A549 (cell line): ENCODE results near the gene TTC3. TPM values are rescaled to one million over a fixed set of nuclear protein-coding genes. Genes with fewer than 3 reads are reported as not detected.

ENCODE experiments used
- ATAC-seq, 2 experiments: fragments of 200-7000 bp in 1 of 2; fragments of >200 bp in 1 of 2; cut with Nextera tagmentation in 1 of 2; cut with Tn5 transposase in 1 of 2; 3 replicates each; pipeline versions ENCODE4 v1.8.0 to v1.9.1; 2018 to 2020; ENCODE audit warnings: mild to moderate bottlenecking in 1 of 2, moderate library complexity in 1 of 2
- CTCF ChIA-PET: fragments of 300-600 bp; sonication (Branson Sonifier 250); formaldehyde crosslinking; extraction: SDS; loops from one replicate; lab custom pipeline; 2021; ENCODE audit warnings: antibody characterized with exemption, inconsistent platforms; lab: Yijun Ruan, JAX
- POLR2A ChIA-PET: fragments of 350-600 bp; formaldehyde crosslinking; extraction: SDS; loops from one replicate; lab custom pipeline; 2021; ENCODE audit warnings: antibody characterized with exemption, inconsistent platforms; lab: Yijun Ruan, JAX
- DNase-seq, 2 experiments: peaks; one replicate each; pipeline versions ENCODE4 v3.0.0 to v3.0.0-alpha.2; 2011 to 2016; ENCODE audit warnings: low read depth in 1 of 2, low spot score in 1 of 2
- FAIRE-seq: peaks from 2 replicates; lab custom pipeline; 2011; peaks lifted over from hg19 to GRCh38; lab: Jason Lieb, UNC
- H3K27ac ChIP-seq, 2 experiments: fragments of >200 bp; sonication (Bioruptor Twin); formaldehyde crosslinking; 3 replicates each; pipeline ENCODE4 v1.5.1; 2016 to 2017
- H3K4me1 ChIP-seq: fragments of >200 bp; sonication (Bioruptor Twin); formaldehyde crosslinking; 3 replicates; pipeline ENCODE4 v1.6.1; 2016
- H3K4me2 ChIP-seq: fragments of >200 bp; sonication (Bioruptor Twin); formaldehyde crosslinking; 3 replicates; pipeline ENCODE4 v1.6.1; 2016
- H3K4me3 ChIP-seq: fragments of >200 bp; sonication (Bioruptor Twin); formaldehyde crosslinking; 3 replicates; pipeline ENCODE4 v1.5.1; 2016
- H3K9me3 ChIP-seq: fragments of >200 bp; sonication (Bioruptor Twin); formaldehyde crosslinking; 3 replicates; pipeline ENCODE4 v1.6.1; 2016
- BHLHE40 ChIP-seq: IDR thresholded peaks from 2 replicates; pipeline ENCODE4 v1.6.1; 2012; ENCODE audit warnings: low read depth, low read length, inconsistent platforms
- CBX2 ChIP-seq: fragments of 200-600 bp; sonication (generic); IDR thresholded peaks from 2 replicates; pipeline ENCODE4 v1.6.1; 2016; ENCODE audit warnings: low read depth, mild to moderate bottlenecking, borderline replicate concordance
- CBX8 ChIP-seq: fragments of 200-600 bp; sonication (generic); IDR thresholded peaks from 2 replicates; pipeline ENCODE4 v1.6.1; 2016
- CEBPB ChIP-seq, 2 experiments: fragments of >200 bp in 1 of 2; sonication (Bioruptor Twin) in 1 of 2; formaldehyde crosslinking in 1 of 2; IDR thresholded peaks; 2 replicates each; pipeline ENCODE4 v1.6.1; 2012 to 2016
- CHD4 ChIP-seq: fragments of 200-600 bp; sonication (generic); IDR thresholded peaks from 2 replicates; pipeline ENCODE4 v1.6.1; 2016; ENCODE audit warnings: antibody characterized with exemption, mild to moderate bottlenecking, borderline replicate concordance
- ELK1 ChIP-seq: fragments of 150-350 bp; IDR thresholded peaks from 2 replicates; pipeline ENCODE4 v1.6.1; 2014; ENCODE audit warnings: low read depth, mild to moderate bottlenecking, low read length
- EP300 ChIP-seq, 2 experiments: fragments of >200 bp; sonication (Bioruptor Twin); formaldehyde crosslinking; IDR thresholded peaks; 2 replicates in 1 of 2; 3 replicates in 1 of 2; pipeline ENCODE4 v1.6.1; 2016 to 2017
- FOSL2 ChIP-seq, 2 experiments: fragments of 450-650 bp in 1 of 2; fragments of >200 bp in 1 of 2; sonication (Bioruptor Twin) in 1 of 2; formaldehyde crosslinking; IDR thresholded peaks; 2 replicates each; pipeline versions ENCODE4 v1.5.0 to v1.6.1; 2016 to 2020; ENCODE audit warnings: mild to moderate bottlenecking in 1 of 2, moderate library complexity in 1 of 2
- FOXS1 ChIP-seq: fragments of 250-450 bp; sonication (Bioruptor Pico); IDR thresholded peaks from 2 replicates; pipeline ENCODE4 v1.5.0; 2020; ENCODE audit warnings: mild to moderate bottlenecking, moderate library complexity
- GATA3 ChIP-seq: IDR thresholded peaks from 2 replicates; pipeline ENCODE4 v1.6.1; 2012; ENCODE audit warnings: borderline replicate concordance
- HDAC2 ChIP-seq: fragments of 200-600 bp; sonication (generic); IDR thresholded peaks from 2 replicates; pipeline ENCODE4 v1.6.1; 2016
- HOXB5 ChIP-seq: fragments of 250-450 bp; sonication (Bioruptor Pico); IDR thresholded peaks from 2 replicates; pipeline ENCODE4 v1.5.0; 2020; ENCODE audit warnings: mild to moderate bottlenecking, moderate library complexity
- JUNB ChIP-seq: fragments of >200 bp; sonication (Bioruptor Twin); formaldehyde crosslinking; IDR thresholded peaks from 2 replicates; pipeline ENCODE4 v1.6.1; 2016
- KDM1A ChIP-seq: fragments of 200-600 bp; sonication (generic); IDR thresholded peaks from 2 replicates; pipeline ENCODE4 v1.6.1; 2016; ENCODE audit warnings: low read depth, mild to moderate bottlenecking
- MAZ ChIP-seq: fragments of 150-350 bp; IDR thresholded peaks from 2 replicates; pipeline ENCODE4 v1.6.1; 2014; ENCODE audit warnings: antibody characterized with exemption, low read depth, low read length, borderline replicate concordance
- NPAS2 ChIP-seq: fragments of 250-450 bp; sonication (Bioruptor Pico); IDR thresholded peaks from 2 replicates; pipeline ENCODE4 v1.8.0; 2022; ENCODE audit warnings: mild to moderate bottlenecking, moderate library complexity, borderline replicate concordance
- POLR2AphosphoS2 ChIP-seq: conservative IDR thresholded peaks from 2 replicates; pipeline ENCODE4 v1.6.1; 2012; ENCODE audit warnings: low read length, improper control_type of control experiment, inconsistent platforms
- RAD21 ChIP-seq, 2 experiments: fragments of >200 bp in 1 of 2; sonication (Bioruptor Twin) in 1 of 2; formaldehyde crosslinking in 1 of 2; IDR thresholded peaks in 1 of 2; conservative IDR thresholded peaks in 1 of 2; 2 replicates in 1 of 2; 3 replicates in 1 of 2; pipeline ENCODE4 v1.6.1; 2012 to 2018; ENCODE audit warnings: inconsistent platforms in 1 of 2
- RFX5 ChIP-seq: fragments of 450-650 bp; IDR thresholded peaks from 2 replicates; pipeline ENCODE4 v1.7.1; 2014; ENCODE audit warnings: antibody characterized with exemption, mild to moderate bottlenecking, moderate library complexity
- TFCP2L1 ChIP-seq: fragments of 250-450 bp; sonication (Bioruptor Pico); IDR thresholded peaks from 2 replicates; pipeline ENCODE4 v1.5.0; 2021; ENCODE audit warnings: mild to moderate bottlenecking
- TP53 ChIP-seq: fragments of 250-450 bp; sonication (Bioruptor Pico); IDR thresholded peaks from 2 replicates; pipeline ENCODE4 v1.5.0; 2021; ENCODE audit warnings: mild to moderate bottlenecking, moderate library complexity
- ZFP36 ChIP-seq: fragments of 450-650 bp; IDR thresholded peaks from 2 replicates; pipeline ENCODE4 v1.6.1; 2014; ENCODE audit warnings: borderline replicate concordance; ENCODE audit not compliant: partially characterized antibody
- ZNF302 ChIP-seq: fragments of 250-450 bp; sonication (Bioruptor Pico); IDR thresholded peaks from 2 replicates; pipeline ENCODE4 v1.9.0; 2021; ENCODE audit warnings: inconsistent platforms, mild to moderate bottlenecking, moderate library complexity
- WGBS: methylation state at CpG from one replicate; pipeline ENCODE4 v1.1.6; 2017; ENCODE audit errors: missing lambda C conversion rate; 5-methylcytosine and 5-hydroxymethylcytosine counted together
- polyA plus RNA-seq, 4 experiments: library from polyadenylated mRNA; depleted of rRNA in 3 of 4; stranded (reverse); fragments of >200 nt; fragmentation: RNase III in 1 of 4; extraction: RNeasy Plus Mini Kit Qiagen cat#74134 plus additional on column Dnase treatment in 1 of 4; gene quantifications; 2 replicates in 3 of 4; 3 replicates in 1 of 4; pipeline ENCODE4 v1.2.3, GENCODE V29; 2011 to 2017
- TF ChIP-seq, protein P1 (sequence below): IDR thresholded peaks from 2 replicates; pipeline ENCODE4 v1.6.1; 2012; ENCODE audit warnings: low read depth, borderline replicate concordance

Gene TTC3
- polyA plus RNA-seq, 2 of the 4 experiments (the other 2 are of a cell fraction) = 34.2 to 62.2 TPM

GRCh38 chr21:37192019-37192418 lies 119.0 kb downstream of the TTC3 start:
- ATAC-seq = no peak
- DNase-seq = no peak
- H3K4me3 ChIP-seq = no peak overlapping the region
- WGBS = 85% methylated on average over 2 of the region's 2 CpGs
- TF ChIP-seq JUNB = no peak
- no peak for FAIRE-seq
- no peaks in the 10 kb centered on the region for H3K9me3 ChIP-seq
- H3K4me2 ChIP-seq = no peak overlapping the region
- no peak overlapping the region for H3K27ac ChIP-seq
- ChIA-PET POLR2A (no interaction called here), CTCF (no interaction called here)
- H3K4me1 ChIP-seq = no peaks in the 10 kb centered on the region

DNA sequence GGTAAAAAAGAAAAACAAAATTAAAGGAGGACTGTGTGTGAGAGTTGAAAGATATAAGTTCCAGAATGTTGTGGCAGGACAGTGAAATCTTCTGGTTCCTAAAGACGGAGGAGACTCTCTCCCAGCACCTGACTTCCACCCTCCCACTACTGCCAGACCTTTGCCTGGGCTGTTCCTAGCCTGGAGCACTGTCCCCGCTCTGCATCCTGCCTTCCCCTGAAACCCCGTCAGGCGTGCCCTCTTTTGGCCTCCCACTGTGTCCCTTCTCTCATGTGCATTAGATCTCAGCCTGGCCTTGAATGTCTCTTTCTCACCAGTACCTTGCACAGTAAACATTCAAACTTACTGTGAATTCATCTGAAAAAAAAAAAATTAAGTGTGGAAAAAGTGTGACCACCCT lies 120.0 kb downstream of the TTC3 start:
- ATAC-seq (no peak), FAIRE-seq (no peak), DNase-seq (no peak)
- 75% methylated on average over 4 of the region's 4 CpGs for WGBS
- no peaks in the 10 kb centered on the region for H3K9me3 ChIP-seq
- no peak overlapping the region for H3K27ac ChIP-seq
- no peak overlapping the region for H3K4me3 ChIP-seq
- no peak for TF ChIP-seq KDM1A
- CTCF ChIA-PET = no interaction called here
- POLR2A ChIA-PET = no interaction called here
- H3K4me1 ChIP-seq = no peaks in the 10 kb centered on the region
- H3K4me2 ChIP-seq = no peak overlapping the region

- CTCF ChIA-PET = no interaction called here
- POLR2A ChIA-PET = no interaction called here
- no peak for FAIRE-seq
- Histone ChIP-seq H3K4me2 (no peak overlapping the region), H3K9me3 (no peaks in the 10 kb centered on the region), H3K4me3 (no peak overlapping the region), H3K4me1 (no peaks in the 10 kb centered on the region), H3K27ac (no peak overlapping the region)
- DNase-seq = no peak
- ATAC-seq = no peak
- WGBS = 90% methylated on average over 6 of the region's 6 CpGs
- no peak for TF ChIP-seq NPAS2 (CRISPR knock-in tag)
- TF ChIP-seq MAZ = no peak
- TF ChIP-seq FOSL2 (IDR thresholded peaks at IDR 0.05) = no peak
- no peak for TF ChIP-seq FOSL2 (CRISPR knock-in tag; IDR thresholded peaks at IDR 0.05)
- TF ChIP-seq FOXS1 (CRISPR knock-in tag) = no peak
- no peak for TF ChIP-seq HOXB5 (CRISPR knock-in tag)
- no peak for TF ChIP-seq CBX2
- TF ChIP-seq ZNF302 (CRISPR knock-in tag) = no peak
- TF ChIP-seq KDM1A = no peak
- TF ChIP-seq RFX5 = no peak
Observed at GRCh38 chr21:37193676-37194075, 120.6 kb downstream of the TTC3 start.

- POLR2A ChIA-PET = no interaction called here
- ATAC-seq (no peak), DNase-seq (no peak), FAIRE-seq (no peak)
- CTCF ChIA-PET = no interaction called here
- TF ChIP-seq NPAS2 (CRISPR knock-in tag) (no peak), RAD21 (conservative IDR thresholded peaks at IDR 0.05 in 1 of 2, IDR thresholded peaks at IDR 0.05 in 1 of 2) (no peak), CHD4 (no peak), EP300 (IDR thresholded peaks at IDR 0.05) (no peak), ZNF302 (CRISPR knock-in tag) (no peak), POLR2AphosphoS2 (no peak), GATA3 (no peak), FOXS1 (CRISPR knock-in tag) (no peak), HDAC2 (no peak), FOSL2 (IDR thresholded peaks at IDR 0.05) (no peak), FOSL2 (CRISPR knock-in tag; IDR thresholded peaks at IDR 0.05) (no peak)
- TF ChIP-seq, protein P1, sequence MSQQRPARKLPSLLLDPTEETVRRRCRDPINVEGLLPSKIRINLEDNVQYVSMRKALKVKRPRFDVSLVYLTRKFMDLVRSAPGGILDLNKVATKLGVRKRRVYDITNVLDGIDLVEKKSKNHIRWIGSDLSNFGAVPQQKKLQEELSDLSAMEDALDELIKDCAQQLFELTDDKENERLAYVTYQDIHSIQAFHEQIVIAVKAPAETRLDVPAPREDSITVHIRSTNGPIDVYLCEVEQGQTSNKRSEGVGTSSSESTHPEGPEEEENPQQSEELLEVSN = no peak
- Histone ChIP-seq H3K4me1 (no peaks in the 10 kb centered on the region), H3K4me3 (no peak overlapping the region), H3K4me2 (no peak overlapping the region), H3K27ac (no peak overlapping the region), H3K9me3 (no peaks in the 10 kb centered on the region)
- WGBS = 100% methylated on average over 3 of the region's 3 CpGs
Observed at GRCh38 chr21:37195059-37195458, 122.0 kb downstream of the TTC3 start.

DNA sequence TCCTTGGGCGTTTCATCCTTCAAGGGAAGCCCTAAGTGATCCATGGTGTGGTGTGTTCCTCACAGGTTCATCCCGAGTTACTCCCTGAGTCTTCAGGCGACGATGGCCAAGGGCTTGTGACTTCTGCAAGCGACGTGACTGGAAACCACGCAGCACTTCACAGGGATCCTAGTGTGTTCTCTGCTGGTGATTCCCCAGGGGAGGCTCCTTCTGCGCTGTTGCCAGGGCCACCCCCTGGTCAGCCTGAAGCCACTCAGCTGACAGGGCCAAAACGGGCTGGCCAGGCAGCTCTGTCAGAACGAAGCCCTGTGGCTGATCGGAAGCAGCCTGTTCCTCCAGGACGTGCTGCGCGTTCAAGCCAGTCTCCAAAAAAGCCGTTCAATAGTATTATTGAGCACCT lies 122.6 kb downstream of the TTC3 start:
- 90% methylated on average over 5 of the region's 15 CpGs for WGBS
- TF ChIP-seq CHD4 = no peak
- no peak for TF ChIP-seq ELK1
- TF ChIP-seq TFCP2L1 = no peak
- TF ChIP-seq ZFP36 = no peak
- no peak for TF ChIP-seq BHLHE40
- TF ChIP-seq CEBPB (IDR thresholded peaks at IDR 0.05) = no peak
- TF ChIP-seq CBX2 = no peak
- no peak for TF ChIP-seq HDAC2
- no peak for TF ChIP-seq TP53 (CRISPR knock-in tag)
- TF ChIP-seq CBX8 = no peak

More for the DNA sequence above, 122.6 kb downstream of the TTC3 start:
- ATAC-seq (no peak), DNase-seq (no peak), FAIRE-seq (no peak)
- Histone ChIP-seq H3K9me3 (no peaks in the 10 kb centered on the region), H3K4me3 (no peak overlapping the region), H3K4me1 (no peaks in the 10 kb centered on the region), H3K27ac (no peak overlapping the region), H3K4me2 (no peak overlapping the region)
- CTCF ChIA-PET = no interaction called here
- POLR2A ChIA-PET = no interaction called here
